Ammon's horn (tissue), 1 donor: ENCODE data around the gene AKIRIN2.

Experiments
- DNase-seq: peaks from one replicate; pipeline ENCODE4 v3.0.0-alpha.2; 2016; ENCODE audit warnings: low spot score

Gene AKIRIN2

DNA sequence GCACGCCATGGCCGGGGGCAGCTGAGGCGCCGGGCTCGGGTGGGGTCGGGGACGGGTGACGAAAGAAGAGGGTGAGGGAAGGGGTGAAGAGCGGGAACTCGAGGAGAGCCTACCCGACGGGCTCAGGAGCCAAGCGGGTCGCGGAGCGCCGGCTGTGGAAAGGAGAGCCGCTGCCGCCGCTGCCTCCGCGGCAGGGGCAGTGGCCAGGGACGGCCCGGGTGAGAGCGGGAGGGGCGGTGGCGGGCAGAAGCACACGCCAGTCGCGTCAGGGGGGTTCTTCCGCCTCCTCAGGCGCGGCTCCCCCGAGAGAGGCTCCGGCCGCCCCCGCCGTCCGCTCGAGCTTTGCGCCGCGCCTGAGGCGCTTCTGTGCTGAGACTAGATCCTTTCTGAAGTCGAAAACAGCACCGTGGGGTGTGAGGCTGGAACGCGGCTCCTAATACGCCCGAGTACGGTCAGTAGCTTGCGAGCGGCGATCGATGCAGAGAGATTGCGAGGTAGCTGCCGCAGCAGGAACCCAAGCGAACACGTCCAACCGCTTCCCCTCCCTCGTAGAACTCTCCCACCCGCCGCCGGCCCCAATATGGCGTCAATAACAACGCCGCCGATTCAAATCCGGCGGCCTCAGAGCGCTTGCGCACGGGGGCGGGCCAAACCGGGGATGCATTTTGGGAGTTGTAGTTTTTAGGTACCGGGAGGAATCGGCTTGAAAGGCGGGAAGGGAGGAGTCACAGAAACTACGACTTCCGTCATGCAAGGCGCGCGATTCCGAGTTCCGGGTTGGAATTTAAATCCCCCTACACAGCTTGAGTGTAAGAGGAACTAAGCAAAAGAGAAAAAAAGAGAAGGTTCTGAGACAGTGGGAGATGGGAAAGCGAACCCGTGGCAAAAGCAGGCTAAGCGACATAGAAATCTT, at the start of gene AKIRIN2:
TSS of gene AKIRIN2 (minus strand) at position 558 of the 913 bp plus-strand sequence. CDS start at position 9, 549 bp downstream.
- DNase-seq = peak; percentile 98

DNA sequence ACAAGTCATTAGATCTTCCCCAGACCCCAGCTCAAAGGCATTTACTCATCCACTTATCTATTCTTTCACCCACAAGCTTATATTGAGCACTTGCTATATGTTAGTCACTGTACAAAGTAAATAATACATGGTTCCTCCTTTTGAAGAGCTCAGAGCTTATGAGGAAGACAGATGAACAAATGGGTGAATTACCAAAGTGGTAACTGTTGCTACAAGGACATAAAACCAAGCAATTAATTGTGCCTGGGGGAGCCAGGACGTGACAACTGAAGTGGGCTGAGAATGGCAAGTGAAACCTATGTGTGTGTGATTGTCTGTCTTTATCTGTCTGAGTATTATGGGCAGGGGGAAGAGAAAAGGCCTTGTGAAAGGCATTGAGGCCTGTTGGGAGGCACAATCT, 45.6 kb upstream of the AKIRIN2 start:
- DNase-seq = no peak

GRCh38 chr6:87745966-87746721, 44.1 kb upstream of the AKIRIN2 start:
- DNase-seq = no peak

DNA sequence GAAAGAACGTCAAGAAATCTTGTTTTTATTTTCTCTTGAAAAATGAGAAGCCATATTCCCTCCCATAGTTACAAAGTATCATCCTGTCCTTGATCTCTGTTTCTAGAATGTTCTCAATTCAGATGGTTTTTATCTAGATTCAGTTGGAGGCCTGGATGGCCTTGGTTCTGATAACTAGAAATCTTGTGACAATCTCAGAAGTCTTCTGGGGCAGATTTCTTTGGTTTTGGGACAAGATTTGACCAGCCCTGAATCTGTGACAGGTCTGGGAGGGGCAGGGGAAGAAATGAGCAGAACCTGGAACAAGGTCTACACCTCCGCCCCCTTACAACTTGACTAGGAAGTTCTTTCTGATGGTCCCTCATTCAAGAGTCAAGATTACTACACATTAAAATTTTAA, 41.4 kb upstream of the AKIRIN2 start:
- DNase-seq = no peak

GRCh38 chr6:87742106-87742505, 40.1 kb upstream of the AKIRIN2 start:
- DNase-seq = no peak

GRCh38 chr6:87741001-87741650, 39.1 kb upstream of the AKIRIN2 start:
- no peak for DNase-seq

- no peak for DNase-seq
Measured at GRCh38 chr6:87738744-87739143, 36.7 kb upstream of the AKIRIN2 start.

DNA sequence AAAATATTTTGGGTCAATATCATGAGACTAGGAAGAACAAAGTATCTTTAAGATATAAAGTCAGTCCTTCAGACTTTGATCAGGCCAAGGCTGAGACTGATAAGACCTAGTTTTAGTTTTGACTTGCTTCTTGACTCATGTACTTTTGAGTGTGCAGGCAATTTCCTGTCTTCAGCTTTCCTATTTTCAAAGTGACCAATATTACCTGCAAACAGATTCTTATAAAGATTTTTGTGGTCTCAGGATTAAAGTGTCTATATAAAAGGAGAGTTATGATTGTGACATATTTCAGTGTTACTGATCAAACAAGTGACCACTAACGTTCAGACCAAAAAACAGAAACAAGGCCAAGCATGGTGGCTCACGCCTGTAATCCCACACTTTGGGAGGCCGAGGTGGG, 36.0 kb upstream of the AKIRIN2 start:
- no peak for DNase-seq

GRCh38 chr6:87736809-87737540, 34.9 kb upstream of the AKIRIN2 start:
- no peak for DNase-seq

GRCh38 chr6:87731818-87732661, 30.0 kb upstream of the AKIRIN2 start:
- peak; percentile 80 for DNase-seq

- DNase-seq = no peak
Measured at GRCh38 chr6:87731080-87731479, 29.0 kb upstream of the AKIRIN2 start.

GRCh38 chr6:87729965-87730719, 28.1 kb upstream of the AKIRIN2 start:
- peak; percentile 54 for DNase-seq

GRCh38 chr6:87728706-87729105, 26.7 kb upstream of the AKIRIN2 start:
- no peak for DNase-seq

DNA sequence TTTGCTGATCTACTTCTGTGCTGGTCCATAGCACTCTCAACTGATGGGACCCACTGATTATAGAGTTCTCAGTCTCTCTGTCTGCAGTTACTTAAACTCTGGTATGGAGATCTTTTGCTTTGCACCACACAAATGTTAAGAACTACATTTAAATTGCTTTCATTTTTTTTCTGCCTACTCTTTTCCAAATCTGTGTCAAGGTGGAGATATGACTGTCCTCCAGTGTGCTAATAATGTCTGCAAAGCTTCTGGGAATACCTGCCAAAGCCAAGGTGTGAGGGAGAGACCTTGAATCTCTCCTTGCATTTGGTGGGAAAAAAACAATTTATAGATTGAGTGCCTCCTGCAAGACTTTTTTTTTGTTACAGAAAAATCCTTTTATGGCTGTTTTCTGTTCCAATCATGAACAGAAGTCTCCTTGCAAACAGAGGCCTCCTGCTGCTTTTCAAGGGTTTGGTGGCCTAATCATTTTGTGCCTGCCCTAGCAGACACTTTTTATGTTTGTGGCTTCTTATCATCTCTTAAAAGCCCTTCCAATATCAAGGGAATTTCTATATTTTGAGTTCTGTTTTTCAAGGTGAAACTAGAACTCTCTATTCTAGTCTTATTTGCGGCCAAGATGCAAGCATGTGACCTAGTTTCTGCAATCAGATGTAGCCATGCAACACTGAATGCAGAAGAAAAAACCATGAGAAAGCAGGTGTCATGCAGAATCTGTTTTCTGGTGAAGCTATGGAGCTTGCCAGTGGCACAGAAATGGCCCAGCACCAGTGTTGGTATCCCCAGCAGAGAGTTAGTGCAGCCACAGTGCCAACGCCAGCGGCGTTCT, 23.2 kb upstream of the AKIRIN2 start:
- DNase-seq = no peak

GRCh38 chr6:87723170-87724078, 21.4 kb upstream of the AKIRIN2 start:
- peak; percentile 95 for DNase-seq

DNA sequence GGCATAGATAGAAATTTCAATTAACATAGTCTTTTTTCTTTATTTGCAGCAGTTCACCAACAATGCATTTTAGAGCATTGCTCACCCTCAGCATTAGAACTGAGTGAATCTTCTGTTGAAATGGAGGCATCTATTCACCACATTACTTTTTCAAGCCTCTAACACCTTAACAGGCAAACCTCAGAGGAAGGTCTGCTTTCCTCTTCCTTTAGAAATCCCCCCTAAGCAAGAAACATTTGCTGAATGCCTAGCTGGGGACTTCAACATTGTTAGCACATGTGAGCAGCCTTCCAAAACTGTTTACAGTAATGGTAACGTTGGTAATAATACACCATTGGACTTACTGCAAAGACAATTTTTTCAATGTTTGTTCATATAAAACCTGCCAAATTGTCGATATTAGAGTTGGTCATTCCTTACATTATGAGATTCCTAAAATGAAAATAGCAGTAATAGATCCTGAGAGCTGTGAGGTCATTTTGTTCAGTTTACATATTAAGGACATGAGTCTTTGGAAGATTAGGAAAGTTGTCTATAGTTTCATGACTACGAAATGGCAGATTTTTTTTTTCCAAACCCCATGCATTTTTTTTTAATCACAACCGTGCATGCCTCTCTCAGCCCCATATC, 20.6 kb upstream of the AKIRIN2 start:
- no peak for DNase-seq

DNA sequence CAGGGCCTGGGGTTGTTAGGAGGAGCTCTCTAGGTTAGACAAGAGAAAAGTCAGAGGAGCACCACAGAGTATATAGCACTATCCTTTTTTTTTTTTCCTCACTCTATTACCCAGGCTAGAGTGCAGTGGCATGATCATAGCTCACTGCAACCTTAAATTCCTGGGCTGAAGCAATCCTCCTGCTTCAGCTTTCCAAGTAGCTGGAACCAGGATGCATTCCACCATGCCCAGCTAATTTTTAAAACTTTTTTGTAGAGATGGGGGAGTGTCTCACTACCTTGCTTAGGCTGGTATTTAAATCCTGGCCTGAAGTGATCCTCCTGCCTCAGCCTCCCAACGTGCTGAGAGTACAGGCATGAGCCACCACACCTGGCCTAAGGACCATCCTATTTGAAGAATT, 19.3 kb upstream of the AKIRIN2 start:
- no peak for DNase-seq
